Smooth muscle cell (in vitro differentiated cells): ENCODE results near the gene XRCC2. TPM values are rescaled to one million over a fixed set of nuclear protein-coding genes. Genes with fewer than 3 reads are reported as not detected.
"Not testable (repeated sequence)": the region's sequence is repeated elsewhere in the genome, so short reads cannot be mapped to it uniquely, and the experiment has no call there.

Experiments
- DNase-seq: peaks from one replicate; lab custom pipeline; 2025; ENCODE audit not compliant: unreplicated experiment; lab: John Stamatoyannopoulos, UW
- H2AFZ ChIP-seq: fragments of 200-600 bp; sonication (generic); 2 replicates; pipeline ENCODE4 v1.6.0; 2016; ENCODE audit warnings: antibody characterized with exemption, low read depth, mild to moderate bottlenecking
- H3F3A ChIP-seq: fragments of 200-600 bp; sonication (generic); 2 replicates; pipeline ENCODE4 v1.6.0; 2017; ENCODE audit warnings: antibody characterized with exemption, low read depth
- H3K27ac ChIP-seq: fragments of 200-600 bp; sonication (generic); 2 replicates; pipeline ENCODE4 v1.5.1; 2016; ENCODE audit warnings: low read depth, mild to moderate bottlenecking
- H3K27me3 ChIP-seq: fragments of 200-600 bp; sonication (generic); 2 replicates; pipeline ENCODE4 v1.6.1; 2016; ENCODE audit warnings: low read depth, mild to moderate bottlenecking
- H3K36me3 ChIP-seq: fragments of 200-600 bp; sonication (generic); 2 replicates; pipeline ENCODE4 v1.5.1; 2016; ENCODE audit warnings: low read depth
- H3K4me1 ChIP-seq: fragments of 200-600 bp; sonication (generic); 2 replicates; pipeline ENCODE4 v1.5.1; 2016; ENCODE audit warnings: low read depth
- H3K4me2 ChIP-seq: fragments of 200-600 bp; sonication (generic); 2 replicates; pipeline ENCODE4 v1.6.0; 2016; ENCODE audit warnings: mild to moderate bottlenecking
- H3K4me3 ChIP-seq: fragments of 200-600 bp; sonication (generic); 2 replicates; pipeline ENCODE4 v1.5.1; 2016; ENCODE audit warnings: mild to moderate bottlenecking
- H3K79me2 ChIP-seq: fragments of 200-600 bp; sonication (generic); 2 replicates; pipeline ENCODE4 v1.6.0; 2016; ENCODE audit warnings: low read depth, mild to moderate bottlenecking
- H3K9ac ChIP-seq: fragments of 200-600 bp; sonication (generic); 2 replicates; pipeline ENCODE4 v1.6.0; 2016; ENCODE audit warnings: low read depth
- H3K9me3 ChIP-seq: fragments of 200-600 bp; sonication (generic); replicated peaks from 2 replicates; pipeline ENCODE4 v1.5.1; 2016; ENCODE audit warnings: low read depth
- H4K20me1 ChIP-seq: fragments of 200-600 bp; sonication (generic); 2 replicates; pipeline ENCODE4 v1.6.0; 2016; ENCODE audit warnings: low read depth
- WGBS: methylation state at CpG from one replicate; pipeline ENCODE4 v1.1.7; 2016; ENCODE audit warnings: low lambda C conversion rate; 5-methylcytosine and 5-hydroxymethylcytosine counted together
- polyA plus RNA-seq: library from polyadenylated mRNA; unstranded; fragments of >200 nt; fragmentation: Nextera tagmentation; extraction: Ambion mirVana; gene quantifications from 2 replicates; pipeline ENCODE4 v1.2.1, GENCODE V29; 2016
- total RNA-seq: library from RNA; depleted of rRNA; stranded (reverse); fragments of >200 nt; gene quantifications from 2 replicates; pipeline ENCODE4 v1.2.3, GENCODE V29; 2014
- TF ChIP-seq, protein P1 (sequence below): fragments of 200-600 bp; sonication (generic); IDR thresholded peaks from 2 replicates; pipeline ENCODE4 v1.5.1; 2017; ENCODE audit warnings: borderline replicate concordance, mild to moderate bottlenecking, antibody characterized with exemption; ENCODE audit not compliant: insufficient read depth, poor library complexity, severe bottlenecking

XRCC2 gene
- total RNA-seq (1.8 and 2.3 TPM in 2 replicates), polyA plus RNA-seq (0.72 and 1.8 TPM in 2 replicates)

GRCh38 chr7:152675759-152676636, at the start of gene XRCC2:
TSS of gene XRCC2 (minus strand) at chr7:152676141. CDS start at chr7:152676079, 62 bp downstream.
- Histone ChIP-seq H3K9me3 (no peaks in the 10 kb centered on the region), H3K27me3 (no peaks in the 10 kb centered on the region), H3K27ac (peak within 1 kb of the TSS; percentile 77), H3K4me1 (peaks cover 11% of the 10 kb centered on the region), H3F3A (no peaks in the 10 kb centered on the region), H3K9ac (peak within 1 kb of the TSS; percentile 85), H3K4me2 (peak within 1 kb of the TSS; percentile 92), H3K79me2 (peaks cover 31% of the 10 kb centered on the region), H2AFZ (peak within 1 kb of the TSS; percentile 92), H3K36me3 (no peaks in the 10 kb centered on the region), H4K20me1 (no peaks in the 10 kb centered on the region), H3K4me3 (peak within 1 kb of the TSS; percentile 75)
- TF ChIP-seq, protein P1, sequence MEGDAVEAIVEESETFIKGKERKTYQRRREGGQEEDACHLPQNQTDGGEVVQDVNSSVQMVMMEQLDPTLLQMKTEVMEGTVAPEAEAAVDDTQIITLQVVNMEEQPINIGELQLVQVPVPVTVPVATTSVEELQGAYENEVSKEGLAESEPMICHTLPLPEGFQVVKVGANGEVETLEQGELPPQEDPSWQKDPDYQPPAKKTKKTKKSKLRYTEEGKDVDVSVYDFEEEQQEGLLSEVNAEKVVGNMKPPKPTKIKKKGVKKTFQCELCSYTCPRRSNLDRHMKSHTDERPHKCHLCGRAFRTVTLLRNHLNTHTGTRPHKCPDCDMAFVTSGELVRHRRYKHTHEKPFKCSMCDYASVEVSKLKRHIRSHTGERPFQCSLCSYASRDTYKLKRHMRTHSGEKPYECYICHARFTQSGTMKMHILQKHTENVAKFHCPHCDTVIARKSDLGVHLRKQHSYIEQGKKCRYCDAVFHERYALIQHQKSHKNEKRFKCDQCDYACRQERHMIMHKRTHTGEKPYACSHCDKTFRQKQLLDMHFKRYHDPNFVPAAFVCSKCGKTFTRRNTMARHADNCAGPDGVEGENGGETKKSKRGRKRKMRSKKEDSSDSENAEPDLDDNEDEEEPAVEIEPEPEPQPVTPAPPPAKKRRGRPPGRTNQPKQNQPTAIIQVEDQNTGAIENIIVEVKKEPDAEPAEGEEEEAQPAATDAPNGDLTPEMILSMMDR: no peak
- peak; percentile 92 for DNase-seq
- WGBS: 5% methylated on average over 57 of the region's 63 CpGs

GRCh38 chr7:152723364-152723763, 47.4 kb upstream of the XRCC2 start:
- no peaks in the 10 kb centered on the region for H3K79me2 ChIP-seq
- H3K4me1 ChIP-seq: no peaks in the 10 kb centered on the region
- WGBS: 79% methylated on average over 2 of the region's 2 CpGs

DNA sequence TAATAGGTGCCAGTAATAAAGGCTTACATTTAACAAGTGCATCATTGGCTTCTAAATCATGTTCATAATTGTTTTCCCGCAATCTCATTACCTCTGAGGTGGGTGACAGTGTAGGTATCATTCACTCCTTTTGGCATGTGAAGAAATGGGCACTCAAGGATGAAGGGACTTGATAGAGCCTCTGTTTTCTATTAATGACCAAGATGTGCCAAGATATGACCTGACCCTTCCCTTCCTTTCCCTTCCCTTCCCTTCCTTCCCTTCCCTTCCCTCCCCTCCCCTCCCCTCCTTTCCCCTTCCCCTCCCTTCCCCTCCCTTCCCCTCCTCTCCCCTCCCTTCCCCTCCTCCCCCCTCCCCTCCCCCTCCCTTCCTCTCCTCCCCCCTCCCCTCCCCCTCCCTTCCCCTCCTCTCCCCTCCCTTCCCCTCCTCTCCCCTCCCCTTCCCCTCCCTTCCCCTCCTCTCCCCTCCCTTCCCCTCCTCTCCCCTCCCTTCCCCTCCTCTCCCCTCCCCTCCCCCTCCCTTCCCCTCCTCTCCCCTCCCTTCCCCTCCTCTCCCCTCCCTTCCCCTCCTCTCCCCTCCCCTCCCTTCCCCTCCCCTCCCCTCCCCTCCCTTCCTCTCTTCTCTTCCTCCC, 36.6 kb upstream of the XRCC2 start:
- not testable (repeated sequence) for H3K36me3 ChIP-seq, H3K27ac ChIP-seq, H3K4me1 ChIP-seq, H3F3A ChIP-seq, H2AFZ ChIP-seq, H4K20me1 ChIP-seq, H3K79me2 ChIP-seq, H3K4me3 ChIP-seq, DNase-seq, H3K4me2 ChIP-seq, H3K9me3 ChIP-seq, H3K27me3 ChIP-seq, H3K9ac ChIP-seq
- 92% methylated on average over 1 of the region's 1 CpG for WGBS

More at GRCh38 chr7:152723364-152723763, 47.4 kb upstream of the XRCC2 start:
- no peaks in the 10 kb centered on the region for H3K36me3 ChIP-seq
- no peak overlapping the region for H2AFZ ChIP-seq
- H3K4me3 ChIP-seq: no peak overlapping the region
- no peaks in the 10 kb centered on the region for H3K9me3 ChIP-seq
- no peak overlapping the region for H3K27ac ChIP-seq
- no peak overlapping the region for H3K4me2 ChIP-seq
- no peaks in the 10 kb centered on the region for H3F3A ChIP-seq
- no peaks in the 10 kb centered on the region for H3K27me3 ChIP-seq
- no peaks in the 10 kb centered on the region for H4K20me1 ChIP-seq
- H3K9ac ChIP-seq: no peak overlapping the region
- TF ChIP-seq, protein P1: no peak
- DNase-seq: no peak

GRCh38 chr7:152711444-152711944, 35.6 kb upstream of the XRCC2 start:
- no peak for DNase-seq
- Histone ChIP-seq H3K4me2 (no peak overlapping the region), H3F3A (no peaks in the 10 kb centered on the region), H3K27ac (peak overlapping the region; percentile 83), H3K9me3 (no peaks in the 10 kb centered on the region), H2AFZ (no peak overlapping the region), H3K27me3 (no peaks in the 10 kb centered on the region), H3K9ac (no peak overlapping the region), H3K36me3 (no peaks in the 10 kb centered on the region), H3K4me1 (peaks cover 11% of the 10 kb centered on the region), H3K4me3 (no peak overlapping the region), H3K79me2 (no peaks in the 10 kb centered on the region), H4K20me1 (no peaks in the 10 kb centered on the region)
- TF ChIP-seq, protein P1: no peak
- 91% methylated on average over 9 of the region's 9 CpGs for WGBS
